Mammary epithelial cell (primary cell): ENCODE results near the gene NOTO.

ENCODE experiments used
- CTCF ChIP-seq, 2 donors: IDR thresholded peaks in 1 of 2; conservative IDR thresholded peaks in 1 of 2; 2 replicates each; pipeline ENCODE4 v1.5.1; 2011 to 2012; ENCODE audit warnings: inconsistent platforms in 2 of 2, low read length in 2 of 2, mild to moderate bottlenecking in 2 of 2, control low read depth in 1 of 2, low read depth in 1 of 2; ENCODE audit not compliant: insufficient read depth in 1 of 2; ENCODE audit errors: extremely low read depth in 1 of 2
- EZH2 ChIP-seq: IDR thresholded peaks from 2 replicates; pipeline ENCODE4 v1.6.1; 2012; ENCODE audit warnings: low read length, inconsistent platforms, borderline replicate concordance

GRCh38 chr2:73232403-73233153 is 30.2 kb downstream of the NOTO start:
- TF ChIP-seq EZH2, result no peak
- no peak for TF ChIP-seq CTCF (conservative IDR thresholded peaks at IDR 0.05 in 1 of 2, IDR thresholded peaks at IDR 0.05 in 1 of 2; ENCODE audit: extremely low read depth in 1 of 2, insufficient read depth in 1 of 2, low read depth in 1 of 2, low read length in 2 of 2)
